NK-92 treated with Interleukin-12 subunit alpha and Interleukin-12 subunit beta, amount 100 ng/mL, for 24 hours (cell line): ENCODE data around the gene RFX2.
"Not testable (repeated sequence)": the region's sequence is repeated elsewhere in the genome, so short reads cannot be mapped to it uniquely, and the experiment has no call there.

Experiments used
- DNase-seq: peaks from one replicate; lab custom pipeline; 2025; lab: John Stamatoyannopoulos, UW

The RFX2 gene

GRCh38 chr19:5990289-5990797, 120.0 kb downstream of the RFX2 start:
- DNase-seq = no peak

- no peak for DNase-seq
Measured at GRCh38 chr19:5989388-5990074, 120.8 kb downstream of the RFX2 start.

- no peak for DNase-seq
Measured at GRCh38 chr19:5988517-5989387, 121.5 kb downstream of the RFX2 start.

DNA sequence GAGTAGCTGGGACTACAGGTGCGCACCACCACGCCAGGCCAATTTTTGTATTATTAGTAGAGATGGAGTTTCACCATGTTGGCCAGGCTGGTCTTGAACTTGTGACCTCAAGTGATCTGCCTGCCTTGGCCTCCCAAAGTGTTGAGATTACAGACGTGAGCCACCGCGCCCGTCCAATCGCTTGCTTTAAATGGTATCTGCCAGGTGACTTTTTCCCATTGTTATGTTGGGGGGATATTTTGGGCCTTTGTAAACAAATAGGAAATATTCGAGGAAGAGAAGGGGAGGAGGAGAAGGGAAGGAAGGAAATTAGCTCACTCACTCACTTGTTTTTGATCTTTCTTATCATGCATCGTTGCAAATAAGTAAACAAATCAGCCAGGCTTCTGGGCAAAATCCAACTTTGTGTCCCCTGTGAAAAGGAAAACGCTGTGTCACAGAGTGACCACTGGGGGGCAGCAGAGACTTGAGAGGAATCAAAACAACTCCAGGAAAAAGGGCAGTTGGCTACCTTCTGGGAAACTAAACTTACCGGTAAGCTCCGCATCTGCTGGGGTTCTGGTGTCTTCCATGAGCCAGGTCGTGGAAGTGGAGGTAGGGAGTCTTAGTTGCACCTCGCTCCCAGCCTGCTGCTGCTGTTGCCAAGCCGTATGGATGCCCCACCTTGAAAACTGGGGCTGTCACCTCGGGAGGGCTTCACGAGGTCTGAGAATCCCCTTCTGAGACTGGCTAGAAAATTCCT, 123.1 kb downstream of the RFX2 start:
- DNase-seq = peak; percentile 45

DNA sequence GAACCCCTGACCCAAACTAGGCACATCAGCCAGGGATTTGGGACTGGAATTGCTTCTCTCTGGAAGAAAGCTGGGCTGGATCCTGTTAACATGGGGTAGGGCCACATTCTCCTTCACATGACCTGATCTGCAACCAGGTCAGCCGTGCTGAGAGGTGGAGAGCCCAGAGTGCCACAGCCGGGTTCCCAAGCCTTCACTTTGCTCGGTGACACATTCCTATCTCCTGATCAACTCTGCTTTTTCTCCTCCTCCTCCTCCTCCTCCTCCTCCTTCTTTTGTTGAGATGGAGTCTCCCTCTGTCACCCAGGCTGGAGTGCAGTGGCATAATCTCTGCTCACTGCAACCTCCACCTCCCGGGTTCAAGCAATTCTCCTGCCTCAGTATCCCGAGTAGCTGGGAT, 124.5 kb downstream of the RFX2 start:
- not testable (repeated sequence) for DNase-seq

DNA sequence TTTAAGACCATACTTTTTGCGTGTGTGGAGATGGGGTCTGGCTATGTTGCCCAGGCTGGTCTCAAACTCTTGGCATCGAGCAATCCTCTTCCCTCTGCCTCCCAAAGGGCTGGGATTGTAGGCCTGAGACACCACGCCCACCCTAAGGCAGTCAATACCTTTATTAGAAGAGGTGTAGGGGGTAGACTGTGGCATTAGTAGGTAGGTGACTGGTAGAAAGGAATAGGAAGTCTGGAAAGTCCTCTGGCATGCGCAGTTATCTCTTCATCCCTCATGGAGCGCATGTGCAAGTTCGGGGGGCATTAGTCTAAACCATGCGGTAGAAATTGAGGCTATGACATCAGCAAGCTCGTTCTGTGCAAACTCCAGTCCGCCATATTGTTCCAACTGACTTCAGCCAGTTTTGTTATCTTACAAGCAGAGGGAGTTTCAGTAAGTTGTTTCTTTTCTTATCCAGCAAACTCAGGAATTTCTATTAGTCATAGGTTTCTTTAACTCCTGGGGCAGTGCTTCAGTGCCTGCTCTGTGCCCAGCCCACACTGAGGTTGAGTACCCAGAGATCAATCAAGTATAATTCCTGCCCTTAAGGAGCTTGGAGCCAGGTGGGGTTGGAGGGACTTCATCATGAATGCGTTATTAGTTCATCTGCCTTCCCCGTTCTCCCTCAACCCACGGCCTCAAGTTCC, 125.1 kb downstream of the RFX2 start:
- no peak for DNase-seq

- no peak for DNase-seq
Measured at GRCh38 chr19:5984600-5984999, 125.7 kb downstream of the RFX2 start.

- DNase-seq = no peak
Measured at GRCh38 chr19:5983367-5983955, 126.8 kb downstream of the RFX2 start.

GRCh38 chr19:5978606-5979552, 131.4 kb downstream of the RFX2 start:
- DNase-seq = peak; percentile 40

DNA sequence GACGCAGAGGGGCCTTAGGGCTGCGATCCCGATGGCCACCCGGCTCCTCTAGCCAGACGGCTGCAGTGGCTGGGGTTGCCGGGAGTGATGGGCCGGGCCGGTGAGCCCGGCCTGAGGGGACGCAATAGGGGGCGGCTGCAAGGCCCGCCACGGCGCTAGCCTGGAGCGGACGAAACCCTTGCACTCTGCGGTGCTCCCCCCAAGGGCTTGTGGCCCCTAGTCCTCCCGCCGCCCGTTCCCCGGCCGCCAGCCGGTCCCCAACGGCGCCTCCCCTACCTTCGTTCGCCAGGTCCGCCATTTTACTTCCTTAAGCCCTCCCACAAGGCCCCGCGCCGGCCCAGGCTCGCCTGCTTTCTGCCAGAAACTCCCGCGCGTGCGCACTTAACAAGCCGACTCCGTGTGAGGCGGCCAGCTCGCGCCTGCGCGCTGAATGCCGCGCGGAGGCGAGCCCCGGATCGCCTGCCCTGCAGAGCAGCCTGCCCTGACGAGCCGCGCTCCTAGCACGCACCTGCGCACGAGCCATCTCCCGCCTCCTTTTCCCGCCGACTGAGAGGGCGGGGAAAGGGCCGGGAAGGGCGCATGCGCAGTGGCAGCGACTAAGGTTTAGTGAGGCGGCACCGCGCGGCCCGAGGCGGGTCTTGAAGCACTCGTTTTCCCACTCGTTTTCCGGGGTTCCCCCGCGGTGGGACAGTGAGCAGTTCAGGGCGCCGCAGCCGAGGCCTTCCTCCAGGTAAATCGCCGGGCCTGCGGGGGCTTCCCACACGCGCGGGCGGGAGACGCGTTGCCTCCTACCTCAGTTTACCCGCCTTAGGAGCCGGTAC, 132.3 kb downstream of the RFX2 start, which contains the start of gene RANBP3:
TSS of gene RANBP3 (minus strand) at position 356 of the 821 bp plus-strand sequence. CDS start at position 298, 58 bp downstream.
- peak; percentile 99 for DNase-seq

DNA sequence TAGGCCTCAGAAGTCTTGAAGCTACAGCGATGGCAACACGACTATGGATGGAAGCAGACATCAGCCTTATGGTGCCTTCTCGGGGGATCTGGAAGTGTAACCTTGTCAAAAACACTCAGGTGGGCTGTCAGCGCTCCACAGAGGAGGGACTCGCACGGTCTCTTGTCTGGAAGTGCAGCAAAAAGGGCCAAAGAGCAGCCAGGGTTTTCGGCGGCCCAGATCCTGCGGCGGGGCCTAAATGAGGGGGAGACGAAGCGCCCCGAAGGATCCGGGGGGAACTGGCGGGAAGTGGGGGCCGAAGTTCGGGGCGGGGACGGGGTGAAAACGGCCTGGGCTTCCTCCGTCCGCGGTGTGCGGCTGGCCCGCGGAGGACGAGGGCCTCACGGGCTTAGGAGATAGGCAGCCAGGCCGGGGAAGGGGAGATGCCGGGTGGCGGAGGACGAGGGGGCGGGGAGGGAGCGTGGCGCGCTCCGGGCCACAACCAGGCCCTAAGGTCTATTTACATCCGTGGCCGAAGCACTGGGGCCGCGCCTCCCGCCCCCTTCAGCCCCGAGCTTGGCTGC, 133.0 kb downstream of the RFX2 start:
- no peak for DNase-seq

DNA sequence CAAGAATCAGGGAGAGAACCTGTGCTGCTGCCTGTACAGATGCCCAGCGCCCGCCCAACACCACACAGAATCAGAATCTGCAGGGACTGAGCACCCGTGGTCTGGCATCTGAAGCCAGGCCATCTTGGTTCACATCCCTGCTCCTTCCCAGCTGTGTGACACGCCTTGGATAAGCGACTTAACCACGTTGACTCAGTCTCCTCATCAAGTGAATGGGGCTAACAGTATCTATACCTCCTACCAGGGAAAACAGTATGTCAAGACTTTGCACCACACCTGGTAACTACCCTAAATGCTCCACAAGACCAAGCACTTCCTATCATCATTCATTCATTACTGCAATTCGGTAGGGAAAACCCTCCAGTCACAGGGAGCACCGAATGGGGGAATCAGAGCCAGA, 133.5 kb downstream of the RFX2 start:
- no peak for DNase-seq

GRCh38 chr19:5975388-5975728, 134.9 kb downstream of the RFX2 start:
- no peak for DNase-seq

DNA sequence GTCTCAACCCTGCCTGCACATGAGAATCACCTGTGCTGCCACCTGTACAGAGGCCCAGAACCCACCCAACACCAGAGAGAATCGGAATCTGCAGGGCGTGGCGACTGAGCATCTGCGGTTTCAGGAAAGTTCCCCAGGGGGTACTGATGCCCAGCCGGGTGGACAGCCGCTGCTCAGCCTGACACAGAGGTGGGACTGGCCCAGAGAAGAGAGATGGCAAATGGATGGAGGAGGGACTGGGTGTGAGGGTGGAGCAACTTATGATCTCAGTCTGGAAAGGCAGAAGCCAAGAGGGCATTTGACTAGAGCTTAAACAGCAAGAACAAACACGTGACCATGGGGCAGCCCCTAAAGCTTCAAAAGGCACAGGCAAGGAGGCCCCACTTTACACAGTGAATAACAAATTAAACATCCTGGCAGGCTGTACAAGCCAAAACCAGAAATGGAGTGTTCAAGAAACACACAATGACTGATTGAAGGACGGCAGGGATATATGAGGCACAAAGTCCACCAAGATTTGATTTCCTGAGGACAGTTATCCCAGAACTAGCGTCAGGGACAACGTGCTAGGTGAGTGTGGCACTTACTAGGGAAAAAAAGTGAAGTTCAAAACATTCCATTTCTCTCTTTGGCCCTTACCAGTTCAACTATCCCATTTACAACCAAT, 135.4 kb downstream of the RFX2 start:
- DNase-seq = no peak

GRCh38 chr19:5973867-5974635, 136.2 kb downstream of the RFX2 start:
- DNase-seq = no peak

GRCh38 chr19:5973376-5973775, 136.9 kb downstream of the RFX2 start:
- no peak for DNase-seq

- no peak for DNase-seq
Measured at GRCh38 chr19:5972355-5972731, 138.0 kb downstream of the RFX2 start.
